H1 (cell line): ENCODE results near the gene GALNTL6. TPM values are rescaled to one million over a fixed set of nuclear protein-coding genes. Genes with fewer than 3 reads are reported as not detected.
"Not testable (repeated sequence)": the region's sequence is repeated elsewhere in the genome, so short reads cannot be mapped to it uniquely, and the experiment has no call there.

ENCODE experiments used
- CTCF ChIA-PET: fragments of 300-600 bp; sonication (Branson Sonifier 250); formaldehyde crosslinking; loops from one replicate; lab custom pipeline; 2021; ENCODE audit not compliant: partially characterized antibody; lab: Charles Lee
- POLR2A ChIA-PET: fragments of 300-600 bp; sonication (Branson Sonifier 250); formaldehyde crosslinking; loops from one replicate; lab custom pipeline; 2021; ENCODE audit warnings: inconsistent platforms; ENCODE audit not compliant: partially characterized antibody; lab: Charles Lee
- DNase-seq, 2 experiments: peaks; one replicate each; pipeline versions ENCODE4 v3.0.0 to v3.0.0-alpha.2; 2010 to 2022; ENCODE audit warnings: low spot score in 2 of 2, low read depth in 1 of 2, mixed read lengths in 1 of 2
- FAIRE-seq: peaks from 2 replicates; lab custom pipeline; 2011; peaks lifted over from hg19 to GRCh38; lab: Jason Lieb, UNC
- H2AFZ ChIP-seq: 2 replicates; pipeline ENCODE4 v1.8.1; 2012; ENCODE audit warnings: low read length, inconsistent platforms
- H2AK5ac ChIP-seq: 2 replicates; pipeline ENCODE4 v1.6.1; 2013; ENCODE audit warnings: low read depth, low read length
- H2BK120ac ChIP-seq: replicated peaks from 2 replicates; pipeline ENCODE3; 2013; ENCODE audit warnings: low read depth, low read length, inconsistent platforms
- H2BK12ac ChIP-seq: 2 replicates; pipeline ENCODE4 v1.6.1; 2013; ENCODE audit warnings: low read depth, low read length
- H2BK15ac ChIP-seq: 2 replicates; pipeline ENCODE4 v1.6.1; 2013; ENCODE audit warnings: low read length
- H2BK20ac ChIP-seq: 2 replicates; pipeline ENCODE4 v1.6.1; 2013; ENCODE audit warnings: low read length
- H2BK5ac ChIP-seq: 2 replicates; pipeline ENCODE4 v1.6.1; 2013; ENCODE audit warnings: low read depth, low read length
- H3K14ac ChIP-seq: 2 replicates; pipeline ENCODE4 v1.6.1; 2013; ENCODE audit warnings: inconsistent platforms; ENCODE audit not compliant: insufficient read length
- H3K18ac ChIP-seq: 2 replicates; pipeline ENCODE4 v1.6.1; 2013; ENCODE audit warnings: low read length; ENCODE audit errors: extremely low read depth
- H3K23ac ChIP-seq: 2 replicates; pipeline ENCODE4 v1.6.1; 2013; ENCODE audit warnings: inconsistent platforms; ENCODE audit not compliant: insufficient read length
- H3K23me2 ChIP-seq: 2 replicates; pipeline ENCODE4 v1.6.1; 2013; ENCODE audit warnings: low read depth, low read length
- H3K27ac ChIP-seq: 2 replicates; pipeline ENCODE4 v1.6.1; 2011; ENCODE audit warnings: low read depth, low read length, inconsistent platforms
- H3K27me3 ChIP-seq, 4 experiments: replicated peaks in 1 of 4; 1 replicate in 1 of 4; 2 replicates in 3 of 4; pipeline versions ENCODE4 v1.6.1 to v1.8.1; 2011 to 2013; ENCODE audit warnings: low read length in 3 of 4, mild to moderate bottlenecking in 3 of 4, inconsistent platforms in 2 of 4, mixed read lengths in 2 of 4, moderate library complexity in 1 of 4; ENCODE audit not compliant: control insufficient read depth in 3 of 4, insufficient read depth in 3 of 4; ENCODE audit errors: extremely low read depth in 1 of 4
- H3K36me3 ChIP-seq, 4 experiments: 2 replicates each; pipeline versions ENCODE4 v1.6.1 to v1.8.1; 2011 to 2013; ENCODE audit warnings: mild to moderate bottlenecking in 4 of 4, low read length in 3 of 4, moderate library complexity in 2 of 4, control low read depth in 1 of 4, inconsistent platforms in 1 of 4; ENCODE audit not compliant: insufficient read depth in 4 of 4, control insufficient read depth in 2 of 4
- H3K4ac ChIP-seq: replicated peaks from 2 replicates; pipeline ENCODE3; 2013; ENCODE audit warnings: low read length, low read depth, mixed read lengths, inconsistent platforms; ENCODE audit not compliant: insufficient read length
- H3K4me1 ChIP-seq, 4 experiments: replicated peaks in 1 of 4; 1 replicate in 1 of 4; 2 replicates in 3 of 4; pipeline versions ENCODE4 v1.6.1 to v1.8.1; 2011 to 2013; ENCODE audit warnings: low read length in 3 of 4, inconsistent platforms in 2 of 4, mixed read lengths in 1 of 4; ENCODE audit not compliant: insufficient read depth in 4 of 4, control insufficient read depth in 3 of 4
- H3K4me2 ChIP-seq, 2 experiments: 2 replicates each; pipeline versions ENCODE4 v1.6.1 to v1.8.1; 2011 to 2013; ENCODE audit warnings: low read depth in 2 of 2, low read length in 2 of 2, control low read depth in 1 of 2, inconsistent platforms in 1 of 2, mild to moderate bottlenecking in 1 of 2; ENCODE audit not compliant: insufficient read depth in 1 of 2
- H3K4me3 ChIP-seq, 4 experiments: fragments of 200-600, 300-600 bp in 1 of 4; sonication (generic), shearing (Covaris generic), sonication (Bioruptor Twin) in 1 of 4; 2 replicates each; pipeline versions ENCODE4 v1.5.1 to v1.8.1; 2011 to 2016; ENCODE audit warnings: low read length in 4 of 4, low read depth in 3 of 4, control low read depth in 2 of 4, inconsistent platforms in 2 of 4, mild to moderate bottlenecking in 2 of 4, mixed read lengths in 1 of 4, moderate library complexity in 1 of 4; ENCODE audit not compliant: insufficient read depth in 2 of 4; ENCODE audit errors: extremely low read depth in 1 of 4
- H3K56ac ChIP-seq: replicated peaks from 2 replicates; pipeline ENCODE3; 2013; ENCODE audit warnings: low read depth, mild to moderate bottlenecking, mixed read lengths, low read length, inconsistent platforms; ENCODE audit not compliant: insufficient read length
- H3K79me1 ChIP-seq: 2 replicates; pipeline ENCODE4 v1.6.1; 2013; ENCODE audit warnings: low read depth, low read length, control low read depth
- H3K79me2 ChIP-seq, 2 experiments: 2 replicates each; pipeline versions ENCODE4 v1.6.1 to v1.8.1; 2012 to 2013; ENCODE audit warnings: low read length in 2 of 2, mild to moderate bottlenecking in 2 of 2, inconsistent platforms in 1 of 2; ENCODE audit not compliant: insufficient read depth in 2 of 2, control insufficient read depth in 1 of 2
- H3K9ac ChIP-seq, 4 experiments: replicated peaks in 1 of 4; 1 replicate in 1 of 4; 2 replicates in 3 of 4; pipeline versions ENCODE4 v1.6.1 to v1.8.1; 2011 to 2013; ENCODE audit warnings: low read depth in 3 of 4, low read length in 3 of 4, control low read depth in 2 of 4, mild to moderate bottlenecking in 2 of 4, moderate library complexity in 2 of 4, inconsistent platforms in 1 of 4; ENCODE audit errors: extremely low read depth in 1 of 4
- H3K9me3 ChIP-seq, 2 experiments: 2 replicates each; pipeline versions ENCODE4 v1.6.1 to v1.8.1; 2012 to 2013; ENCODE audit warnings: mild to moderate bottlenecking in 2 of 2, moderate library complexity in 2 of 2, control low read depth in 1 of 2, inconsistent platforms in 1 of 2, low read depth in 1 of 2, low read length in 1 of 2, mixed read lengths in 1 of 2; ENCODE audit not compliant: insufficient read depth in 2 of 2
- H4K20me1 ChIP-seq, 2 experiments: replicated peaks in 1 of 2; 2 replicates each; pipeline versions ENCODE3 to v1.8.1; 2011 to 2013; ENCODE audit warnings: inconsistent platforms in 2 of 2, low read length in 2 of 2, mild to moderate bottlenecking in 1 of 2; ENCODE audit not compliant: insufficient read depth in 2 of 2, control insufficient read depth in 1 of 2
- H4K5ac ChIP-seq: 2 replicates; pipeline ENCODE4 v1.6.1; 2013; ENCODE audit warnings: low read length, low read depth, mixed read lengths, inconsistent platforms; ENCODE audit not compliant: insufficient read length
- H4K8ac ChIP-seq: 2 replicates; pipeline ENCODE4 v1.8.0; 2013; ENCODE audit warnings: mild to moderate bottlenecking, moderate library complexity, low read length, inconsistent platforms; ENCODE audit not compliant: insufficient read depth; ENCODE audit errors: extremely low read depth
- H4K91ac ChIP-seq: replicated peaks from 2 replicates; pipeline ENCODE3; 2013; ENCODE audit warnings: low read length, mixed read lengths, inconsistent platforms; ENCODE audit not compliant: insufficient read length
- BRCA1 ChIP-seq: IDR thresholded peaks from 2 replicates; pipeline ENCODE4 v1.6.1; 2012; ENCODE audit warnings: low read depth, low read length, improper control_type of control experiment
- CHD1 ChIP-seq: IDR thresholded peaks from 2 replicates; pipeline ENCODE4 v1.6.1; 2012; ENCODE audit warnings: low read depth, low read length, improper control_type of control experiment
- EZH2 ChIP-seq: fragments of 200-600 bp; sonication (generic); IDR thresholded peaks from 2 replicates; pipeline ENCODE4 v1.7.1; 2012; ENCODE audit warnings: low read depth, mild to moderate bottlenecking, moderate library complexity, low read length, inconsistent platforms; ENCODE audit not compliant: severe bottlenecking
- HDAC2 ChIP-seq, 2 experiments: fragments of 300-600 bp in 1 of 2; sonication (generic) in 1 of 2; IDR thresholded peaks; 2 replicates each; pipeline ENCODE4 v1.6.1; 2011 to 2012; ENCODE audit warnings: low read depth in 2 of 2, low read length in 2 of 2, mild to moderate bottlenecking in 2 of 2, moderate library complexity in 2 of 2, borderline replicate concordance in 1 of 2, inconsistent platforms in 1 of 2
- HDAC6 ChIP-seq: IDR thresholded peaks from one replicate; pipeline ENCODE4 v1.7.1; 2012; ENCODE audit warnings: low read depth, mild to moderate bottlenecking, inconsistent platforms, low read length, moderate library complexity
- JUND ChIP-seq: IDR thresholded peaks from 2 replicates; pipeline ENCODE4 v1.6.1; 2011; ENCODE audit warnings: mild to moderate bottlenecking, improper control_type of control experiment, low read length
- KDM5A ChIP-seq: fragments of 200-600 bp; IDR thresholded peaks from 2 replicates; pipeline ENCODE4 v1.7.1; 2012; ENCODE audit warnings: mild to moderate bottlenecking, low read length, inconsistent platforms, mixed read lengths
- MAFK ChIP-seq: IDR thresholded peaks from 2 replicates; pipeline ENCODE4 v1.6.1; 2012; ENCODE audit warnings: low read depth, mild to moderate bottlenecking, improper control_type of control experiment, low read length
- POLR2A ChIP-seq, 2 experiments: IDR thresholded peaks; 1 replicate in 1 of 2; 2 replicates in 1 of 2; pipeline ENCODE4 v1.6.1; 2011; ENCODE audit warnings: low read depth in 2 of 2, low read length in 2 of 2, mild to moderate bottlenecking in 2 of 2; ENCODE audit errors: control extremely low read depth in 1 of 2
- POU5F1 ChIP-seq: IDR thresholded peaks from 2 replicates; pipeline ENCODE4 v1.6.1; 2011; ENCODE audit warnings: low read depth, mild to moderate bottlenecking, low read length, moderate library complexity
- RNF2 ChIP-seq: fragments of 200-900, 300-1000 bp; sonication (generic); IDR thresholded peaks from 2 replicates; pipeline ENCODE4 v1.7.1; 2016; ENCODE audit warnings: borderline replicate concordance, low read depth, mild to moderate bottlenecking, antibody characterized with exemption, low read length; ENCODE audit not compliant: poor library complexity, severe bottlenecking; ENCODE audit errors: missing control alignments
- RXRA ChIP-seq: IDR thresholded peaks from 2 replicates; pipeline ENCODE4 v1.6.1; 2011; ENCODE audit warnings: low read depth, mild to moderate bottlenecking, low read length, moderate library complexity; ENCODE audit not compliant: insufficient read depth
- SIX5 ChIP-seq: IDR thresholded peaks from 2 replicates; pipeline ENCODE4 v1.6.1; 2011; ENCODE audit warnings: mild to moderate bottlenecking, low read depth, low read length
- SP4 ChIP-seq: IDR thresholded peaks from 2 replicates; pipeline ENCODE4 v1.6.1; 2012; ENCODE audit warnings: low read length, inconsistent platforms
- SRF ChIP-seq: IDR thresholded peaks from 2 replicates; pipeline ENCODE4 v1.6.1; 2011; ENCODE audit warnings: mild to moderate bottlenecking, low read depth, low read length, moderate library complexity
- WGBS, 2 experiments: shearing (Covaris generic) in 1 of 2; methylation state at CpG; one replicate each; pipeline versions ENCODE4 v1.1.6 to v1.1.7; 2013 to 2015; ENCODE audit warnings: low lambda C conversion rate in 2 of 2, mixed read lengths in 2 of 2, inconsistent platforms in 1 of 2, low coverage in 1 of 2, missing lambda C conversion rate in 1 of 2; ENCODE audit not compliant: insufficient replicate concordance in 2 of 2, insufficient coverage in 1 of 2, insufficient read length in 1 of 2; ENCODE audit errors: extremely low coverage in 1 of 2, missing lambda C conversion rate in 1 of 2; 5-methylcytosine and 5-hydroxymethylcytosine counted together
- polyA plus RNA-seq, 7 experiments: library from polyadenylated mRNA; depleted of rRNA in 3 of 7; stranded (reverse) in 5 of 7; unstranded in 2 of 7; fragments of >200 nt in 5 of 7; fragments of 200-250 nt in 2 of 7; gene quantifications; 1 replicate in 5 of 7; 2 replicates in 1 of 7; 4 replicates in 1 of 7; pipeline versions ENCODE4 v1.2.1 to v1.2.3, GENCODE V29; 2011 to 2013; ENCODE audit warnings: missing spikeins in 2 of 7, mixed read lengths in 2 of 7
- total RNA-seq: library from RNA; stranded (reverse); fragmentation: NEBNext Ultra II Directional; extraction: Animal tissue kit (Norgen Biotek cat#: 25700); gene quantifications from 2 replicates; pipeline ENCODE4 v1.2.1, GENCODE V29; 2021

Gene GALNTL6
- total and polyA plus RNA-seq, 2 of the 8 experiments (the other 6 are each of a cell fraction or from before 2014, with no cell fraction given), result 0.03 to 0.32 TPM

- TF ChIP-seq POLR2A (IDR thresholded peaks at IDR 0.05; ENCODE audit: control extremely low read depth in 1 of 2, low read depth in 2 of 2, low read length in 2 of 2), result no peak
- no peak for TF ChIP-seq RNF2
- no peak for TF ChIP-seq CHD1
- TF ChIP-seq KDM5A, result no peak
- no peak for TF ChIP-seq HDAC6
- TF ChIP-seq EZH2, result no peak
- TF ChIP-seq SIX5, result no peak
- TF ChIP-seq SP4, result no peak
- TF ChIP-seq JUND, result no peak
- no peak for TF ChIP-seq HDAC2 (IDR thresholded peaks at IDR 0.05; ENCODE audit: borderline replicate concordance in 1 of 2, low read depth in 2 of 2, low read length in 2 of 2)
- TF ChIP-seq RXRA, result no peak
- TF ChIP-seq BRCA1, result no peak
- TF ChIP-seq MAFK, result no peak
- TF ChIP-seq POU5F1, result no peak
- TF ChIP-seq SRF, result no peak
These were observed 1068.4 kb downstream of the GALNTL6 start (continued) for GRCh38 chr4:172881645-172882044.

- FAIRE-seq, H3K4ac ChIP-seq, H3K4me1 ChIP-seq, H3K14ac ChIP-seq, H2BK12ac ChIP-seq, H3K4me2 ChIP-seq, H3K79me1 ChIP-seq, H4K91ac ChIP-seq, H4K20me1 ChIP-seq, H4K5ac ChIP-seq, H2BK120ac ChIP-seq, H3K18ac ChIP-seq, H2AFZ ChIP-seq, H3K9me3 ChIP-seq, H3K36me3 ChIP-seq, H3K27me3 ChIP-seq, DNase-seq, H2BK5ac ChIP-seq, H3K9ac ChIP-seq, H3K27ac ChIP-seq, H2BK15ac ChIP-seq, H2AK5ac ChIP-seq, H3K4me3 ChIP-seq, POLR2A ChIA-PET, H3K23ac ChIP-seq, H3K79me2 ChIP-seq, H3K23me2 ChIP-seq, H3K56ac ChIP-seq, H4K8ac ChIP-seq, H2BK20ac ChIP-seq, CTCF ChIA-PET: not testable (repeated sequence)
- 98% methylated on average over 3 of the region's 3 CpGs; no CpG with 5 or more reads in 1 of the 2 experiments for WGBS, 2 experiments
These were observed 1074.2 kb downstream of the GALNTL6 start for GRCh38 chr4:172887358-172887757.
